Caco-2 (cell line): Measurements from ENCODE around the gene KIRREL3. TPM values are rescaled to one million over a fixed set of nuclear protein-coding genes. Genes with fewer than 3 reads are reported as not detected.

ENCODE experiments used
- BruUV-seq: library from RNA; stranded (reverse); fragments of 400-500 nt; replicated peaks from 2 replicates; lab custom pipeline; 2021; lab: Mats Ljungman, UMichigan
- CTCF ChIA-PET: fragments of 300-600 bp; sonication (Branson Sonifier 250); formaldehyde crosslinking; loops from one replicate; lab custom pipeline; 2022; ENCODE audit warnings: antibody characterized with exemption; lab: Charles Lee
- POLR2A ChIA-PET: fragments of 300-600 bp; sonication (Branson Sonifier 250); formaldehyde crosslinking; loops from one replicate; lab custom pipeline; 2022; ENCODE audit warnings: antibody characterized with exemption; lab: Charles Lee
- DNase-seq, 2 experiments: peaks; one replicate each; pipeline versions ENCODE4 v3.0.0 to v3.0.0-alpha.2; 2020 to 2022
- H3K27me3 ChIP-seq: replicated peaks from 2 replicates; pipeline ENCODE4 v1.6.0; 2011; ENCODE audit warnings: low read length; ENCODE audit not compliant: control insufficient read depth, insufficient read depth
- H3K36me3 ChIP-seq: 2 replicates; pipeline ENCODE4 v1.5.1; 2011; ENCODE audit warnings: low read length; ENCODE audit not compliant: control insufficient read depth, insufficient read depth
- H3K4me1 ChIP-seq: fragments of 250-450 bp; sonication (Bioruptor Pico); 2 replicates; pipeline ENCODE4 v1.5.1; 2020; ENCODE audit warnings: mild to moderate bottlenecking
- H3K4me3 ChIP-seq: 2 replicates; pipeline ENCODE4 v1.5.1; 2011; ENCODE audit warnings: low read depth, mild to moderate bottlenecking, control low read depth, low read length
- H3K9me3 ChIP-seq: fragments of 250-450 bp; sonication (Bioruptor Pico); 2 replicates; pipeline ENCODE4 v1.5.1; 2020; ENCODE audit warnings: mild to moderate bottlenecking, moderate library complexity
- H3K27ac Mint-ChIP-seq: one replicate; pipeline ENCODE4 v1.8.0; 2022; ENCODE audit warnings: mixed read lengths; ENCODE audit not compliant: unreplicated experiment
- H3K27me3 Mint-ChIP-seq: one replicate; pipeline ENCODE4 v1.8.0; 2022; ENCODE audit warnings: mixed read lengths; ENCODE audit not compliant: insufficient read depth, unreplicated experiment
- H3K36me3 Mint-ChIP-seq: one replicate; pipeline ENCODE4 v1.8.0; 2022; ENCODE audit warnings: mild to moderate bottlenecking, mixed read lengths; ENCODE audit not compliant: insufficient read depth, unreplicated experiment
- H3K4me1 Mint-ChIP-seq: one replicate; pipeline ENCODE4 v1.8.0; 2022; ENCODE audit warnings: low read depth, mixed read lengths; ENCODE audit not compliant: unreplicated experiment
- H3K4me3 Mint-ChIP-seq: one replicate; pipeline ENCODE4 v1.8.0; 2022; ENCODE audit warnings: mild to moderate bottlenecking, moderate library complexity, mixed read lengths; ENCODE audit not compliant: unreplicated experiment
- H3K9me3 Mint-ChIP-seq: one replicate; pipeline ENCODE4 v1.8.0; 2022; ENCODE audit warnings: mixed read lengths; ENCODE audit not compliant: unreplicated experiment
- CTCF ChIP-seq, 2 experiments: fragments of 200-600 bp in 1 of 2; IDR thresholded peaks; 1 replicate in 1 of 2; 2 replicates in 1 of 2; pipeline versions ENCODE4 v1.5.1 to v1.8.0; 2011 to 2022; ENCODE audit warnings: antibody characterized with exemption in 1 of 2, control low read depth in 1 of 2, inconsistent platforms in 1 of 2, low read depth in 1 of 2, low read length in 1 of 2, mild to moderate bottlenecking in 1 of 2, moderate library complexity in 1 of 2; ENCODE audit not compliant: insufficient read depth in 1 of 2, severe bottlenecking in 1 of 2, unreplicated experiment in 1 of 2
- intact Hi-C: fragments of 100-400 bp; cut with micrococcal nuclease; formaldehyde crosslinking; loops from one replicate; pipeline ENCODE4 v1.10.0; 2022; ENCODE audit not compliant: unreplicated experiment
- total RNA-seq: library from RNA; stranded (reverse); gene quantifications from 2 replicates; pipeline ENCODE4 v1.2.3, GENCODE V29; 2022

Gene KIRREL3
- total RNA-seq, 1 experiment from 2014 or later: not detected

DNA sequence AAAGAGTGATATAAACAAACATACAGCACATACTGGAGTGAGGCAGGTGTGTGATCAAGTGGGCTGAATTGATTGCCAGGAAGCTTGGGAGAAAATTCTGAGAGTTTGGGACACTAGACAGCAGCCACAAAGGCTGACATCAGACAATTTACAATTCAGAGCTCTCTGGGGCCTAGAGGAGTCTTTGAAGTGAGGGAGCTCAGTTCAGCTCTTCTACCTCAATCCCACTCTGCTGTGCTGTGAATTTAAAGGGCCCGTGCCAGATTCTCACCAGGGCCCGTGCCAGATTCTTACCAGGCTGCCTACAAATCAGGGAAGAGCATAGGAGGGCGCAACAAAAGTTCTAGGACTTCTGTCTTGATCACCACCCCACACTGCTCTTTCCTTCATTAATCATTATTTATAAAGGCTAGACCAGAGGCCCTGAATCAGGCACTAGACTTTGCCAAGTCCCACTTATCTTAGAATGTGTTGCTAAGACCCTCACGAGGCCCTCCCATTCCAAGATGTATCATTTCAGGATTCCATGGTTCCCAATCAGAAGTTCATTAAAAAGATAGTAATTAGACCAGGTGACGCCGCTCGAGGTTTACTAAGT is 112.4 kb downstream of the KIRREL3 start:
- CTCF ChIA-PET: no interaction called here
- intact Hi-C loops: no loop called here
- no peak for TF ChIP-seq CTCF (IDR thresholded peaks at IDR 0.05; ENCODE audit: insufficient read depth in 1 of 2, low read depth in 1 of 2, low read length in 1 of 2, severe bottlenecking in 1 of 2, unreplicated experiment in 1 of 2)
- H3K4me3 ChIP-seq: no peak overlapping the region
- no TSS peak for BruUV-seq
- no peaks in the 10 kb centered on the region; the same call in 1 of the 2 replicates for H3K27me3 ChIP-seq
- no peak for DNase-seq
- Mint-ChIP-seq H3K4me1 (no peaks in the 10 kb centered on the region), H3K27ac (no peak overlapping the region), H3K36me3 (no peaks in the 10 kb centered on the region), H3K9me3 (no peaks in the 10 kb centered on the region), H3K4me3 (no peak overlapping the region), H3K27me3 (peaks cover 2% of the 10 kb centered on the region)
- H3K9me3 ChIP-seq: no peaks in the 10 kb centered on the region
- H3K36me3 ChIP-seq: no peaks in the 10 kb centered on the region
- H3K4me1 ChIP-seq: no peaks in the 10 kb centered on the region
- POLR2A ChIA-PET: no interaction called here

GRCh38 chr11:126886636-126887035 is 113.9 kb downstream of the KIRREL3 start:
- CTCF ChIA-PET: no interaction called here
- POLR2A ChIA-PET: no interaction called here
- intact Hi-C loops: no loop called here
- Mint-ChIP-seq H3K36me3 (no peaks in the 10 kb centered on the region), H3K4me3 (no peak overlapping the region), H3K27me3 (peaks cover 5% of the 10 kb centered on the region), H3K4me1 (no peaks in the 10 kb centered on the region), H3K27ac (no peak overlapping the region), H3K9me3 (no peaks in the 10 kb centered on the region)
- Histone ChIP-seq H3K4me1 (no peaks in the 10 kb centered on the region), H3K27me3 (no peaks in the 10 kb centered on the region; the same call in 1 of the 2 replicates), H3K4me3 (no peak overlapping the region), H3K9me3 (no peaks in the 10 kb centered on the region), H3K36me3 (no peaks in the 10 kb centered on the region)
- no peak for DNase-seq
- BruUV-seq: no TSS peak
- no peak for TF ChIP-seq CTCF (IDR thresholded peaks at IDR 0.05; ENCODE audit: insufficient read depth in 1 of 2, low read depth in 1 of 2, low read length in 1 of 2, severe bottlenecking in 1 of 2, unreplicated experiment in 1 of 2)

DNA sequence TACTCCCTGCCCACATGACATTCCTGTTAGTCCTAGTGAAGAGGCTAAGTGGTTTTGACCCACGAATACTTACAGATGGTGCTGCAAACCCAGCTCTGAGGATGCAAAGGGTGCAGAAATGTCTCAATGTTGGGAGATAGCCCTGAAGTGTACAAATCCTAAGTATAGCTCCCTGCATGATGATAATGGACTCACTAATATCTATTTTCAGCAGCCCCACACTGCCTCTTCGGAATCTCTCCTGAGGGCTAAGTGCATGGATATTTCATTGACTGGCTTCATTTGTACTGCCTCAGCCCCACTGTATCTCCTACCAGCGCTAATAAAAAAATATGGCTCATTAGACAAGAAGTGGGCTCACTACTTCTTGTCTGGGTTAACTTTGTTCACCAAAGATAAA is 114.5 kb downstream of the KIRREL3 start:
- H3K27ac Mint-ChIP-seq: no peak overlapping the region
- Histone ChIP-seq H3K27me3 (no peaks in the 10 kb centered on the region; the same call in 1 of the 2 replicates), H3K36me3 (no peaks in the 10 kb centered on the region), H3K4me3 (no peak overlapping the region), H3K9me3 (no peaks in the 10 kb centered on the region), H3K4me1 (no peaks in the 10 kb centered on the region)
- no peak overlapping the region for H3K4me3 Mint-ChIP-seq
- peaks cover 5% of the 10 kb centered on the region for H3K27me3 Mint-ChIP-seq
- POLR2A ChIA-PET: no interaction called here
- CTCF ChIA-PET: no interaction called here
- TF ChIP-seq CTCF (IDR thresholded peaks at IDR 0.05; ENCODE audit: insufficient read depth in 1 of 2, low read depth in 1 of 2, low read length in 1 of 2, severe bottlenecking in 1 of 2, unreplicated experiment in 1 of 2): no peak
- intact Hi-C loops: no loop called here
- H3K36me3 Mint-ChIP-seq: no peaks in the 10 kb centered on the region
- H3K4me1 Mint-ChIP-seq: no peaks in the 10 kb centered on the region
- no peak for DNase-seq
- H3K9me3 Mint-ChIP-seq: no peaks in the 10 kb centered on the region
- no TSS peak for BruUV-seq
